ENCODE results near the gene SMIM44.

SMIM44 gene

DNA sequence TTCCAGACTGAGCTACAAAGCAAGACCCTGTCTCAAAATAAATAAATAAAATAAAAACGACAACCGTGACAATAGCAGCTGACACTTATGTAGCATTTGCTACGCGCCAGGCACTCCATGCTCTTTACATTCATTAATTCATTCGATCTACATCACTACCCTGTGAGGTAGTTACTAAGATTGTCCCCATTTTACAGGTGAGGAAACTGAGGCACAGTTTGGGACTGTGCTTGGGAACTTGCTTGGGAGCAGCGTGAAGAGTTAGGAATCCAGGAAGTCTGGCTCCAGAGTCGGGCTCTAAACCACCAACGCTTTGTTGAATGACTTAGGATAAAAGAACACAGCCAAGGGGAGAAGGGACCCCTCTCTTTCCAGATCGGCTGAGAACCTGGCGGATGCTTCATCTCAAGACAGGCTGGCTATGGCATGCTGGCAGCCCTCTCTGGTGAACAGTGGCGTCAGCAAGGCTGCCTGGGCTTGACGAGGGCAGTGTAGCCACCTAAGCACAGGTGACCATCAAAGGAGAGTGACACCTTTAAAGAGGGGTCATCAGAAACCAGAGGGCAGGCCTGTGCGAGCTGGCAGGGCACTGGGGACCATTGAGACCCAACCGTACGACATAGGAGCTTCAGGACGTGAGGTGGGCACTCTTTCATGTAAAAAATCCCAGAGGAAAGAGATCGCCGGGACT, 16.6 kb upstream of the SMIM44 start:
- peak overlapping the region; percentile 76 for H3K27ac ChIP-seq (ENCODE audit: low read depth, low read length)
- no peaks in the 10 kb centered on the region for H3K9me3 ChIP-seq (ENCODE audit: insufficient read depth, low read length)
- peak overlapping the region; percentile 95 for H3K4me3 ChIP-seq (ENCODE audit: insufficient read depth, low read length, poor library complexity, severe bottlenecking)
- H3F3A ChIP-seq (ENCODE audit: insufficient read depth): no peaks in the 10 kb centered on the region; the same call in 1 of the 2 replicates
- H4K20me1 ChIP-seq (ENCODE audit: low read depth, low read length): no peaks in the 10 kb centered on the region
- H2AFZ ChIP-seq (ENCODE audit: low read depth, low read length, severe bottlenecking): peak overlapping the region; percentile 89
- no peaks in the 10 kb centered on the region for H3K27me3 ChIP-seq (ENCODE audit: low read length)
- peak overlapping the region; percentile 82 for H3K9ac ChIP-seq (ENCODE audit: low read length)
- peaks cover 31% of the 10 kb centered on the region for H3K79me2 ChIP-seq (ENCODE audit: insufficient read depth, low read length)
- no peaks in the 10 kb centered on the region for H3K9me2 ChIP-seq (replicated peaks; ENCODE audit: insufficient read depth, low read length)
- H3K4me2 ChIP-seq (ENCODE audit: low read depth, low read length, poor library complexity, severe bottlenecking): peak overlapping the region; percentile 98
- TF ChIP-seq, protein P1, sequence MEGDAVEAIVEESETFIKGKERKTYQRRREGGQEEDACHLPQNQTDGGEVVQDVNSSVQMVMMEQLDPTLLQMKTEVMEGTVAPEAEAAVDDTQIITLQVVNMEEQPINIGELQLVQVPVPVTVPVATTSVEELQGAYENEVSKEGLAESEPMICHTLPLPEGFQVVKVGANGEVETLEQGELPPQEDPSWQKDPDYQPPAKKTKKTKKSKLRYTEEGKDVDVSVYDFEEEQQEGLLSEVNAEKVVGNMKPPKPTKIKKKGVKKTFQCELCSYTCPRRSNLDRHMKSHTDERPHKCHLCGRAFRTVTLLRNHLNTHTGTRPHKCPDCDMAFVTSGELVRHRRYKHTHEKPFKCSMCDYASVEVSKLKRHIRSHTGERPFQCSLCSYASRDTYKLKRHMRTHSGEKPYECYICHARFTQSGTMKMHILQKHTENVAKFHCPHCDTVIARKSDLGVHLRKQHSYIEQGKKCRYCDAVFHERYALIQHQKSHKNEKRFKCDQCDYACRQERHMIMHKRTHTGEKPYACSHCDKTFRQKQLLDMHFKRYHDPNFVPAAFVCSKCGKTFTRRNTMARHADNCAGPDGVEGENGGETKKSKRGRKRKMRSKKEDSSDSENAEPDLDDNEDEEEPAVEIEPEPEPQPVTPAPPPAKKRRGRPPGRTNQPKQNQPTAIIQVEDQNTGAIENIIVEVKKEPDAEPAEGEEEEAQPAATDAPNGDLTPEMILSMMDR (IDR thresholded peaks at IDR 0.05; ENCODE audit: insufficient read depth, low read length, poor library complexity, severe bottlenecking): no peak
- no peak for TF ChIP-seq EZH2phosphoT487 (conservative IDR thresholded peaks at IDR 0.05; ENCODE audit: low read length)
- no peaks in the 10 kb centered on the region for H3K36me3 ChIP-seq (ENCODE audit: low read length)

- Histone ChIP-seq H3K79me2 (ENCODE audit: insufficient read depth, low read length) (peaks cover 31% of the 10 kb centered on the region), H4K20me1 (ENCODE audit: low read depth, low read length) (no peaks in the 10 kb centered on the region), H3K4me3 (ENCODE audit: insufficient read depth, low read length, poor library complexity, severe bottlenecking) (no peak overlapping the region), H2AFZ (ENCODE audit: low read depth, low read length, severe bottlenecking) (no peak overlapping the region), H3K27ac (ENCODE audit: low read depth, low read length) (no peak overlapping the region), H3K9me2 (replicated peaks; ENCODE audit: insufficient read depth, low read length) (no peaks in the 10 kb centered on the region), H3K9me3 (ENCODE audit: insufficient read depth, low read length) (no peaks in the 10 kb centered on the region), H3K4me2 (ENCODE audit: low read depth, low read length, poor library complexity, severe bottlenecking) (no peak overlapping the region), H3K27me3 (ENCODE audit: low read length) (no peaks in the 10 kb centered on the region), H3K36me3 (ENCODE audit: low read length) (no peaks in the 10 kb centered on the region), H3F3A (ENCODE audit: insufficient read depth) (no peaks in the 10 kb centered on the region), H3K9ac (ENCODE audit: low read length) (no peak overlapping the region)
- TF ChIP-seq, protein P1 (IDR thresholded peaks at IDR 0.05; ENCODE audit: insufficient read depth, low read length, poor library complexity, severe bottlenecking): no peak
- no peak for TF ChIP-seq EZH2phosphoT487 (conservative IDR thresholded peaks at IDR 0.05; ENCODE audit: low read length)
These were observed 14.7 kb upstream of the SMIM44 start for GRCh38 chr19:3497757-3498520.

DNA sequence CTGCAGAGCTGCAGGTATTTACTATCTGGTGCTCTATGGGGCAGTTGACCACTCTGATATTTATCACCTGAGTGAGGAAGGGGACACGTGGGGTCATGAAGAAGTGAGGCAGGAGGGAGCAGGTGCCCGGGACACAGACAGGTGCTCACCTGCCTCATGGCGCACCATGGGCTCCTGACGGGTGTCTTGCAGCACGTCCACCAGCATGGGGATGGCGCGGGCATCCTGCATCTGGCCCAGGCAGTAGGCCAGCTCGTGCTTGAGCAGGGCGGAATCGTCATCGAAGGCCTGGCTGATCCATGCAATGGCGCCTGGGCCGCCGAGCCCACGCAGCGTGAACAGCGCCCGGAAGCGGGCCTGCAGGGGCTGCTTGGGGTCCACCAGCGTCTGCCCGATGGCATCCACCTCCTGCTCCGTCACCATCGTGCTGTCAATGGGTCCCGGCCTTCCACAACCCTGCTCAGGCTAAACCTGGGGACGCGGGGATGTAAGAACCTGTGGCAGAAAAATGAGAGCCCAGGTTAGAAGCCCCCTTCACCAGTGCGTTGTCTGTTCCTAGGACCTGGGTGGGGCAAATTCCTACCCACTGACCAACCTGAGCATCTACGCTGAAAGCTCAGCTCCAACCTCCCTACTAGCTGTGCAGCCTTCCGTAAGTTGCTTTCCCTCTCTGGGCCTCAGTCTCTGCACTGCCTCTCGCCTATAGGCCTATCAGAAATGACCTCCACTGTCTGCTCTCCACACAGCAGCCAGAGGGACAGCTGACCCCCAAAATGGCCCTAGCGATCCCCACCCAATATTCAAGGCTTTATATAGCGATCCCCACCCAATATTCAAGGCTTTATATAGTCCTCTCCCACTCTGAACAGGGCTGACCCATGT, 13.4 kb upstream of the SMIM44 start:
- no peaks in the 10 kb centered on the region for H4K20me1 ChIP-seq (ENCODE audit: low read depth, low read length)
- no peak overlapping the region for H2AFZ ChIP-seq (ENCODE audit: low read depth, low read length, severe bottlenecking)
- H3K9me3 ChIP-seq (ENCODE audit: insufficient read depth, low read length): no peaks in the 10 kb centered on the region
- no peaks in the 10 kb centered on the region for H3K36me3 ChIP-seq (ENCODE audit: low read length)
- H3K4me3 ChIP-seq (ENCODE audit: insufficient read depth, low read length, poor library complexity, severe bottlenecking): no peak overlapping the region
- no peaks in the 10 kb centered on the region for H3K9me2 ChIP-seq (replicated peaks; ENCODE audit: insufficient read depth, low read length)
- no peaks in the 10 kb centered on the region for H3F3A ChIP-seq (ENCODE audit: insufficient read depth)
- H3K27me3 ChIP-seq (ENCODE audit: low read length): no peaks in the 10 kb centered on the region
- H3K27ac ChIP-seq (ENCODE audit: low read depth, low read length): no peak overlapping the region
- no peak for TF ChIP-seq EZH2phosphoT487 (conservative IDR thresholded peaks at IDR 0.05; ENCODE audit: low read length)
- TF ChIP-seq, protein P1 (IDR thresholded peaks at IDR 0.05; ENCODE audit: insufficient read depth, low read length, poor library complexity, severe bottlenecking): no peak
- H3K79me2 ChIP-seq (ENCODE audit: insufficient read depth, low read length): peaks cover 31% of the 10 kb centered on the region
- H3K9ac ChIP-seq (ENCODE audit: low read length): no peak overlapping the region
- no peak overlapping the region for H3K4me2 ChIP-seq (ENCODE audit: low read depth, low read length, poor library complexity, severe bottlenecking)
